GM10266 (cell line): ENCODE data around the gene MUC13.

Experiments
- DNase-seq: peaks from one replicate; pipeline ENCODE4 v3.0.0; 2012; ENCODE audit errors: extremely low spot score
- TF ChIP-seq, protein P1 (sequence below): IDR thresholded peaks from 2 replicates; pipeline ENCODE4 v1.5.1; 2012; ENCODE audit warnings: mild to moderate bottlenecking, low read depth; ENCODE audit not compliant: control insufficient read depth, insufficient read depth; ENCODE audit errors: missing control alignments

MUC13 gene

DNA sequence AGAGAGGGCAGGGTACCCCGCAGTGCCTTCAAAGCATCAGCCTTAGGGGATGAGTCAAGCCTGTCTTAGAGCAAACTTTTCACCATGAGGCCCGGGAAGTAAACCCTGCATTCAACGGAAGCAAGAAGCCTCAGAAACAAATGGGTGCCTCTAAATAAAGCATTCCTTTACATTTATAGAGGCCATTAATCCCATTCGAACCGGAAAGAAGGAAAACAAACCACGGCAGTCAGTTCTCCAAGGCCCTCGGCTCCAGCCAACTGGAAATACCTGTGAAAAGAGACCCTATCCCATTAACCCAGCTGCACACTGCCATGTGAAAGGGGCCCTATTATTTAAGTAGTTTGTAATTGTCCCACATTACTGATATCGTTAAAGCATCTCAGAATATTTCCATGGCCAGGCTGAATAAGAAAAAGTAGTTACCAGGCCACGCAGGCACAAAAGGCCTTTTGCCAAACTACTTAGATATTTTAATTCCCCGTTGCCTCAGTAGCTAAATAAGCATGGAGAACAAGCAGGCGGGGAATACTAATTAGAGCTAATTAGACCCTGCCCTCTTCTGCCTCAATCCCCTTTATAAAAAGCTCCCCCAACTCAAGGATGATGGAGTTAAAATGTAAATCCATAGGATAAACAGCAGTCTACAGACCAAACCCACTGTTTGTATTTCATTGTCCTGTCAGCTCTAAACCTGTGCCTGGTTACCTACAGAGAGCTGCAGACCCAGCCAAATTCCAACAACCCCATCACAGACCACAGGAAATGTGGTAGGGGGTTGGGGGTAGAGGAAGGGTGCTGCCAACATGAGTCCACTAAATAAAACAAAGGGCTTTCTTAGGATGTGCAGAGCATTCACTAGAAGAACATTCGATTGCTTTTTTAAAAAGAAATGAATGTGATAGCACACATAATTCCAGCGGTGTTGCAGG lies 51.5 kb downstream of the MUC13 start:
- no peak for DNase-seq
- TF ChIP-seq, protein P1, sequence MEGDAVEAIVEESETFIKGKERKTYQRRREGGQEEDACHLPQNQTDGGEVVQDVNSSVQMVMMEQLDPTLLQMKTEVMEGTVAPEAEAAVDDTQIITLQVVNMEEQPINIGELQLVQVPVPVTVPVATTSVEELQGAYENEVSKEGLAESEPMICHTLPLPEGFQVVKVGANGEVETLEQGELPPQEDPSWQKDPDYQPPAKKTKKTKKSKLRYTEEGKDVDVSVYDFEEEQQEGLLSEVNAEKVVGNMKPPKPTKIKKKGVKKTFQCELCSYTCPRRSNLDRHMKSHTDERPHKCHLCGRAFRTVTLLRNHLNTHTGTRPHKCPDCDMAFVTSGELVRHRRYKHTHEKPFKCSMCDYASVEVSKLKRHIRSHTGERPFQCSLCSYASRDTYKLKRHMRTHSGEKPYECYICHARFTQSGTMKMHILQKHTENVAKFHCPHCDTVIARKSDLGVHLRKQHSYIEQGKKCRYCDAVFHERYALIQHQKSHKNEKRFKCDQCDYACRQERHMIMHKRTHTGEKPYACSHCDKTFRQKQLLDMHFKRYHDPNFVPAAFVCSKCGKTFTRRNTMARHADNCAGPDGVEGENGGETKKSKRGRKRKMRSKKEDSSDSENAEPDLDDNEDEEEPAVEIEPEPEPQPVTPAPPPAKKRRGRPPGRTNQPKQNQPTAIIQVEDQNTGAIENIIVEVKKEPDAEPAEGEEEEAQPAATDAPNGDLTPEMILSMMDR: no peak

DNA sequence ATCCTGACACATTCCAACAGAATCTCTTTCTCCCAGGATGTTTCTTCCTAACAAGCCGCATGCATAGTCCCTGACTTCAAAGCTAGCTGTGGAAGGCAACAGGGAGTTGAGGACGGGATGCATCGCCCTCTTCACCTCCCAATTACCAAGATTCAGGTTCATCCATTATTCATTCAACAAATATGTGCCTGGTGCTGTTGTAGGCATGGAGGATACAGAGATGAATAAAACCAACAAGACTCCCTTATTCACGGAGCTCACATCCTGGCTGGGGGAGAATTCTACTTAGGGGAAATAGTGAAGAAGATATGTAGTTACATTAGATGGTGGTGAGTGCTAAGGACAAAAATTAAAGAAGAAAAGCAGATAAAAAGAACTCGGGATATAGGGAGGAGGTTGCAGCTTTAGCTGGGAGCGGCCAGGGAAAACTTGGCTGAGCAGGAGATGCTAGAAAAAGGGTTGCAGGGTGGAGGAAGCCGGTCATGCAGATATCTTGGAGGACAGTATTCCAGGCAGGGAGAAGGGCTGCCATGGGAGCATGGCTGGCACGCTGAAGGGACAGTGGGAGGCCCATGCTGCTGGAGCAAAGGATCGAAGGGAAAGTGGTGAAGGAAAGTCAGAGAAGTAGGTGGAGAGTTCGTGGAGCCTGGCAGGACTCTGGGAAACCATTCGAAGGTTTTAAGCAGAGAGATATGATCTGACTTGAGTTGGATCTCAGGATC lies 52.4 kb downstream of the MUC13 start:
- no peak for DNase-seq
- TF ChIP-seq, protein P1: no peak

GRCh38 chr3:124879337-124879680 lies 55.2 kb downstream of the MUC13 start:
- TF ChIP-seq, protein P1: no peak
- DNase-seq: no peak

GRCh38 chr3:124878561-124879336 lies 55.8 kb downstream of the MUC13 start:
- TF ChIP-seq, protein P1: no peak
- no peak for DNase-seq

GRCh38 chr3:124877674-124878073 lies 56.9 kb downstream of the MUC13 start:
- TF ChIP-seq, protein P1: no peak
- DNase-seq: no peak

GRCh38 chr3:124876401-124876878 lies 58.1 kb downstream of the MUC13 start:
- TF ChIP-seq, protein P1: no peak
- no peak for DNase-seq
